GM12801 (cell line): Measurements from ENCODE around the gene GIGYF1.

Experiments used
- CTCF ChIP-seq: IDR thresholded peaks from one replicate; pipeline ENCODE4 v1.5.1; 2011; ENCODE audit warnings: control low read depth; ENCODE audit not compliant: insufficient read length; ENCODE audit errors: extremely low read depth

GIGYF1 gene

GRCh38 chr7:100641860-100642533 lies 52.1 kb downstream of the GIGYF1 start:
- TF ChIP-seq CTCF, result no peak

- TF ChIP-seq CTCF, result no peak
Observed at GRCh38 chr7:100641463-100641859, 52.6 kb downstream of the GIGYF1 start, which contains the start of gene TFR2. Gene TFR2, minus strand, starts transcription at chr7:100641552. Its CDS starts 43 bp downstream, at chr7:100641509.

- no peak for TF ChIP-seq CTCF
Observed at GRCh38 chr7:100640517-100641440, 53.3 kb downstream of the GIGYF1 start.

GRCh38 chr7:100639995-100640516 lies 54.0 kb downstream of the GIGYF1 start:
- TF ChIP-seq CTCF, result no peak

GRCh38 chr7:100632951-100633717 lies 60.9 kb downstream of the GIGYF1 start:
- no peak for TF ChIP-seq CTCF

- TF ChIP-seq CTCF, result no peak
Observed at GRCh38 chr7:100630066-100630465, 64.0 kb downstream of the GIGYF1 start.
